IPS-18a (cell line): ENCODE measurements around the gene PIGM.
"Not testable (repeated sequence)": the region's sequence is repeated elsewhere in the genome, so short reads cannot be mapped to it uniquely, and the experiment has no call there.

Source experiments
- H3K27ac ChIP-seq: one replicate; pipeline ENCODE4 v1.5.1; 2013; ENCODE audit warnings: low read length
- H3K27me3 ChIP-seq: one replicate; pipeline ENCODE4 v1.6.1; 2013; ENCODE audit warnings: mild to moderate bottlenecking, low read length; ENCODE audit not compliant: control insufficient read depth, insufficient read depth
- H3K36me3 ChIP-seq: one replicate; pipeline ENCODE4 v1.6.1; 2013; ENCODE audit warnings: low read depth, low read length; ENCODE audit not compliant: control insufficient read depth
- H3K4me1 ChIP-seq: one replicate; pipeline ENCODE4 v1.6.1; 2013; ENCODE audit warnings: low read depth, low read length; ENCODE audit not compliant: control insufficient read depth
- H3K4me3 ChIP-seq: one replicate; pipeline ENCODE4 v1.5.1; 2013; ENCODE audit warnings: low read length
- H3K9ac ChIP-seq: one replicate; pipeline ENCODE4 v1.6.1; 2013; ENCODE audit warnings: mild to moderate bottlenecking, low read length, moderate library complexity
- H3K9me3 ChIP-seq: one replicate; pipeline ENCODE4 v1.6.1; 2013; ENCODE audit warnings: low read depth, low read length; ENCODE audit not compliant: control insufficient read depth

The PIGM gene

GRCh38 chr1:160056648-160057169 lies 24.9 kb upstream of the PIGM start:
- H3K27ac ChIP-seq = no peak overlapping the region
- no peaks in the 10 kb centered on the region for H3K9me3 ChIP-seq
- no peaks in the 10 kb centered on the region for H3K36me3 ChIP-seq
- peaks cover 4% of the 10 kb centered on the region for H3K4me1 ChIP-seq
- H3K9ac ChIP-seq = no peak overlapping the region
- H3K4me3 ChIP-seq = no peak overlapping the region
- peaks cover 3% of the 10 kb centered on the region for H3K27me3 ChIP-seq

DNA sequence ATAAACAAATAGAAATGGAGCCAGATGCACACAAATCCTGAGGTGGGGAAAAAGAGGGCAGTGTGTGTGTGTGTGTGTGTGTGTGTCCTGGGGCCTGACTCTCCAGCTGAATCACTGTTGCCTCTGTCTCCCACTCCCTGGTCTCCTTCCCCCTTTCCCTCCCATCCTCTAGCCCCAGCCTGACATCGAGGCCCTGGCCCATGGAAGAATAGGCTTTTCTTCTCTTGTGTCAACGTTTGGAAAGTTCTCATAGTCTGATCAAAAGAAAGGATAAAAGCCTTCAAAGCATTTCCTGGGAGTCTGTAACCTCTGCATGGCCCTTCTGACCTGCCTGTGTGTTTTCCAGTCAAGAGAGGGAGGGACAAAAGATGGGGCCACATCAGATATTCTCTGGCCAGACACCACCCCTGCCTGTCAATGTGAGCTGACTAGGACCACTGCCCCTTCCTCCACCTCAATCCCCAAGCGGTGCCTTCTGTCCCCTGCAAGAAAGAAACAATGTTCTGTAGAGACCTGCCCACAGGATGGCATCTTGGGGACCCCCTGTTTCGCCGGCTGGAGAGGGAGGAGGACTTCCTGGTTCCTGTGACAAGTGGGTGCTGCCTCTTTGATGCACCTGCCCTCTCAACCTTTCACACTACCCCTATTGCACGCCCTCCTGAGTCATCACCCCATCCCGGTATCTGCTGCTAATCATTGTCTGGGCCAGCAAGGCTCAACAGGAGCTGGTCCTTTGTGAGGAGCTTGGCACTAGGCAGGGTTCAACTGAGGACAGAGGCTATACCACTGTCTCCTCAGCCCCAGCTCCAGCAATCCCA lies 22.0 kb upstream of the PIGM start:
- Histone ChIP-seq H3K27me3 (peaks cover 3% of the 10 kb centered on the region), H3K4me1 (peaks cover 6% of the 10 kb centered on the region), H3K9ac (no peak overlapping the region), H3K27ac (no peak overlapping the region), H3K9me3 (no peaks in the 10 kb centered on the region), H3K36me3 (no peaks in the 10 kb centered on the region), H3K4me3 (no peak overlapping the region)

- Histone ChIP-seq H3K9ac (no peak overlapping the region), H3K4me1 (peaks cover 14% of the 10 kb centered on the region), H3K27me3 (peaks cover 3% of the 10 kb centered on the region), H3K9me3 (no peaks in the 10 kb centered on the region), H3K4me3 (no peak overlapping the region), H3K36me3 (no peaks in the 10 kb centered on the region), H3K27ac (no peak overlapping the region)
These were observed 21.1 kb upstream of the PIGM start for GRCh38 chr1:160052936-160053335.

DNA sequence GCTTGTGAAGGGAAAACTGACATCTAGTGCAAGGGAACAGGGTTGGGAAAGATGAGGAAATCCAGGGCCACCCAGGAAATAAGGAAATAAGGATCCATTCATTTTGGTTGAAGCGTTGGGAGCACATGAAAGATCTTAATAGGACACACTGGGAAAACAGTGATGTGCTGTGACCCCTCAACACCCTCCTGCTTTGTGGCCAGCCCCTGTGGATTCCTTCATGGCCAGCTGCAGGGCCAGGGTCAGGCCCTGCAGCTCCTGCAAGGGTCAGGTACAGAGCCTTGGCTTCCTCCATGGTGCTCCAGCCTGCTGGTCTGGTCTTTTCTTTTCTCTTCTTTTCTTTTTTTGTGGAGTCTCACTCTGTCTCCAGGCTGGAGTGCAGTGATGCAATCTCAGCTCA lies 18.8 kb upstream of the PIGM start:
- Histone ChIP-seq H3K4me3 (no peak overlapping the region), H3K4me1 (peaks cover 33% of the 10 kb centered on the region), H3K9me3 (no peaks in the 10 kb centered on the region), H3K27ac (no peak overlapping the region), H3K27me3 (peaks cover 3% of the 10 kb centered on the region), H3K9ac (no peak overlapping the region), H3K36me3 (no peaks in the 10 kb centered on the region)

DNA sequence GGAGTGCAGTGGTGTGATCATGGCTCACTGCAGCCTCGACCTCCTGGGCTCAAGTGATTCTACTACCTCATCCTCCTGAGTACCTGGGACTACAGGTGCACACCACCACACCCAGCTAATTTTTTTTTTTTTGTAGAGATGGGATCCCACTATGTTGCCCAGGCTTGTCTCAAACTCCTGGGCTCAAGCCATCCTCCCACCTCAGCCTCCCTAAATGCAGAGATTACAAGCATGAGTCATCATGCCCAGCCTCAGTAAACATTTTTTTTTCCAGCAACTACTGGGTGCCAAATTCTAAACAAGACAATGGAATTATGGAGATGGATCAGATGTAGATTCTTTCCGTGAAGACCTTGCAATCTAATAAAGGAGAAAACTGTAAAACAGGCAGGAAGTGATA lies 18.4 kb upstream of the PIGM start:
- H3K9ac ChIP-seq, H3K27me3 ChIP-seq, H3K4me3 ChIP-seq, H3K9me3 ChIP-seq, H3K36me3 ChIP-seq, H3K27ac ChIP-seq: not testable (repeated sequence)
- H3K4me1 ChIP-seq = peaks cover 33% of the 10 kb centered on the region

DNA sequence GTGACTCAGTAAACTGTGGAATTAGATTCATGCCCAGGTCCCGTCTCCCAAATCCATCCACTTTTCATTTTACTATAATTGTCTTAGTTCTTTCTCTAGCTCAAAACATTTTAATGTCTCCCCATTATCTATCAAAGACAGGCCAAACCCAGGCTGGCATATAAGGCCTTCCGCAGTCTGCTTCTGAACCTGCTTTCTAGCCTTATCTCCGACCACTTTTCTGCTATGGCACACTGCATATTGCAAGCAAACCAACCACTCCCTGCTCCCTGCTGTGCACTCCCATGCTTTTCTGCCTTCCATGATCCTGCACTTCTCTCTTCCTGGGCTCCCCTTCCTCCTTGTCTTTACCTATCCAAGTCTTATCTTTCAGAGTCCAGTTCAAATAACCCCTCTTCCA lies 17.3 kb upstream of the PIGM start:
- Histone ChIP-seq H3K4me1 (peaks cover 33% of the 10 kb centered on the region), H3K36me3 (no peaks in the 10 kb centered on the region), H3K27me3 (peaks cover 3% of the 10 kb centered on the region), H3K27ac (no peak overlapping the region), H3K4me3 (no peak overlapping the region), H3K9ac (peak overlapping the region; percentile 6), H3K9me3 (no peaks in the 10 kb centered on the region)

- H3K4me3 ChIP-seq = peak overlapping the region; percentile 24
- no peak overlapping the region for H3K27ac ChIP-seq
- peaks cover under 1% of the 10 kb centered on the region for H3K27me3 ChIP-seq
- H3K4me1 ChIP-seq = peaks cover 33% of the 10 kb centered on the region
- H3K9me3 ChIP-seq = no peaks in the 10 kb centered on the region
- H3K36me3 ChIP-seq = no peaks in the 10 kb centered on the region
- H3K9ac ChIP-seq = peak overlapping the region; percentile 6
These were observed 16.5 kb upstream of the PIGM start for GRCh38 chr1:160048335-160048734.

DNA sequence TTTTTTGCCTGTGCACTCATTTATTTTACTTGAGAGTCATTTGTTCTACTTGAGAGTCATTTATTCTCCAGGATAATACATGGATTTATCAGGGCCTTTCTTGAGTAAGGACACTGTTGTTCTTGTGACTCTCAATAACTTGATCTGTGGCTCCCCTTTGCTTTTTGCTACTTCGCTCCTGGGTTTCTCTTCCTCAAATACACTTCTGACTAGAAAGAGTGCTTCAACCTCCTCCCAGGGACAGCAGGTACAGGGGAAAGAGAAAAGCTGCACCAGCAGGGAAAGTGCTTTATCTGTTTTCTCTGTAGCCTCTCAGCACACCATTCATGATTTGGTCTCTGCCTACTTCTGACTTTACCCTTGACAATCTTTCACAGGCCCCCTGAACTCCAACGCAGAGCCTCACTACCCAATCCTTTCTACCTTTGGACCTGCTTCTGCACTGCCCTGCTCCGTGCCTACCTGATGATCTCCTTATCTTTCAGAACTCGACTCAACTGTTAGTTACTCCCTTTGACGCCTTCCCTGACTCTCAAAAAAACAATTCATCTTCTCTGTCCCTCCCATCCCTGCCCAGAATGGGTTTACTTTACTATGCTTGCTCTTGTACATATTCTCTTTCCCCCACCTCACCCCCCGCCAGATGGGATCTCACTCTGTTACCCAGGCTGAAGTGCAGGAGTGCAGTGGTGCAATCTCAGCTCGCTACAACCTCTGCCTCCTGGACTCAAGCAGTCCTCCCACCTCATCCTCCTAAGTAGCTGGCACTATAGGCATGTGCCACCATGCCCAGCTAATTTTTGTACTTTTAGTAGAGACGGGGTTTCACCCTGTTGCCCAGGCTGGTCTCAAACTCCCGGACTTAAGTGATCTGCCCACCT lies 15.6 kb upstream of the PIGM start:
- H3K9ac ChIP-seq = no peak overlapping the region
- H3K4me3 ChIP-seq = peak overlapping the region; percentile 11
- H3K4me1 ChIP-seq = peaks cover 33% of the 10 kb centered on the region

DNA sequence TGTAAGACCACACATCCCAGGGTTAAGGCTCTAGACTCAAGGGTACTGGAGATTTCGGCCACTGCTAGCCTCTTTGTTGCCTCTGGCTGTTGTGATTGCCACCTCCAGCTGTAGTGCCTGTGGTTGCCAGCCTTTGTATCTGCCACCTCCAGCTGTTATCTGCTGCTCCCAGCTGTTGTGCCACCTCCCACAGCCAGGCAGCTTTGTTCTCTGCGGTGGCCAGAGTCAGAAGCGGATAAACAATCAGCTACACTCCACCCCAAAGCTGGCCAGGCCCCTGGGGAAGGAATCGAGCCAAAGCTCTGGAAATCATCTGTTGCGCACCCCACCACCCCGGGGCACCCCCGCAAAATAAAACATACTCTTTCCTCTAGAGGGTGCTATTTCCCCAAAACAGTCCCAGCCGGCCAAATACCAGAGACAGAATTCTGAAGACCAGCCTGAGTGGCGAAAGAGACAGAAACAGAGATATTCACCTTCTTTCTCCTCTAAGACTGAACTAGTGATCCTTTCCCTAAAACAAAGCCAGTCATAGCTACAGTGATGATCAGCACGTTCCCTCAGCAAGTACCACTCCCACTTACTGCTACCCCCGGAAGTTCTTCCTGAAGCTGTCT lies 14.8 kb upstream of the PIGM start:
- Histone ChIP-seq H3K4me3 (peak overlapping the region; percentile 11), H3K36me3 (no peaks in the 10 kb centered on the region), H3K9ac (no peak overlapping the region), H3K9me3 (no peaks in the 10 kb centered on the region), H3K27ac (no peak overlapping the region), H3K27me3 (no peaks in the 10 kb centered on the region), H3K4me1 (peaks cover 33% of the 10 kb centered on the region)

More for the DNA sequence above, 15.6 kb upstream of the PIGM start:
- H3K27me3 ChIP-seq = no peaks in the 10 kb centered on the region
- no peaks in the 10 kb centered on the region for H3K36me3 ChIP-seq
- H3K9me3 ChIP-seq = no peaks in the 10 kb centered on the region
- H3K27ac ChIP-seq = no peak overlapping the region

GRCh38 chr1:160045653-160046052 lies 13.9 kb upstream of the PIGM start:
- Histone ChIP-seq H3K4me1 (peaks cover 33% of the 10 kb centered on the region), H3K27me3 (no peaks in the 10 kb centered on the region), H3K9ac (no peak overlapping the region), H3K9me3 (no peaks in the 10 kb centered on the region), H3K4me3 (no peak overlapping the region), H3K27ac (no peak overlapping the region), H3K36me3 (no peaks in the 10 kb centered on the region)

DNA sequence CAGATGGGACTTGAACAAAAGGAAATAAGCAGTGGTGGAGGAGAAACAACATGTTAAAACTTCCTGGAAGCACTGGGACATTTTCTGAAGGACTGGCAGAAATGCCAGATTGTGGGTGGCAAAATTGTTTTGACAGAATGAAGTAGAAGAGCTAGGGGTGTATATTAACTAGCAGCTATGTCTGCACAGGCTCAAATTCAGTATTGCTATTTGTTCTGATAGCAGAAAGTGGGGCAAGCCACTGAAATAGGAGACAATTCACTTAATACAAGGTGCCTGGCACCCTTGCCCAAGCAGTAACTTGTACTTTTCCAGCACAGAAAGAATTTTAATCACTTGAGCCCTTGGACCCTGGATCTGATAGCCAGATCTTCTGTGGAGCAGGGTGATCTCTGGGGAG lies 11.8 kb upstream of the PIGM start:
- Histone ChIP-seq H3K4me1 (peaks cover 24% of the 10 kb centered on the region), H3K27me3 (no peaks in the 10 kb centered on the region), H3K4me3 (no peak overlapping the region), H3K9ac (no peak overlapping the region), H3K36me3 (no peaks in the 10 kb centered on the region), H3K9me3 (no peaks in the 10 kb centered on the region), H3K27ac (no peak overlapping the region)
